Measurements from ENCODE around the gene CIDEA. TPM values are rescaled to one million over a fixed set of nuclear protein-coding genes. Genes with fewer than 3 reads are reported as not detected.
A peak's percentile ranks its signal among the peaks of the same experiment; 100 is the strongest.

CIDEA gene
- total RNA-seq, 4 donors from 2014 or later, result 17.5 to 72.2 (median 36.4) TPM

DNA sequence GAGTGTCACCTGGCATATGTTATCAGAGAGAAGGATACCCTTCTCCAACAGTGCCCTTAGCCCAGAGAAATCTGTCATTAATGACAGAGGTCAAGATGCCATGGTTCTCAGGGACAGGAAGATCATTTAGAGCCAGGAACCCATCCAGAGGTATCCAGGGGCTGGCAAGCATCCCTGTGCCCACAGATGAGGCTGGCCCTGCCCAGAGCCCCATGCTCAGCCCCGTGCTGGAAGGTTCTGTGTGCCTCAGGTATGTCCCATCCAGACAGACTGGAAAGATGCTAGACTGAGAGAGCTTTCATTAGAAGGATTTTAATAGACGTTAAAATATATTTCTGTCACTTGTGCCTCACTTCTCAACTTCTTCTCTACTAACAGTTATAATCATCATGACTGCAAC, 45.7 kb downstream of the CIDEA start:
- no peaks in the 10 kb centered on the region for H3K36me3 ChIP-seq
- no peak for TF ChIP-seq EP300 (IDR thresholded peaks at IDR 0.05)
- TF ChIP-seq POLR2AphosphoS5 (IDR thresholded peaks at IDR 0.05), result no peak
- TF ChIP-seq, protein P1, sequence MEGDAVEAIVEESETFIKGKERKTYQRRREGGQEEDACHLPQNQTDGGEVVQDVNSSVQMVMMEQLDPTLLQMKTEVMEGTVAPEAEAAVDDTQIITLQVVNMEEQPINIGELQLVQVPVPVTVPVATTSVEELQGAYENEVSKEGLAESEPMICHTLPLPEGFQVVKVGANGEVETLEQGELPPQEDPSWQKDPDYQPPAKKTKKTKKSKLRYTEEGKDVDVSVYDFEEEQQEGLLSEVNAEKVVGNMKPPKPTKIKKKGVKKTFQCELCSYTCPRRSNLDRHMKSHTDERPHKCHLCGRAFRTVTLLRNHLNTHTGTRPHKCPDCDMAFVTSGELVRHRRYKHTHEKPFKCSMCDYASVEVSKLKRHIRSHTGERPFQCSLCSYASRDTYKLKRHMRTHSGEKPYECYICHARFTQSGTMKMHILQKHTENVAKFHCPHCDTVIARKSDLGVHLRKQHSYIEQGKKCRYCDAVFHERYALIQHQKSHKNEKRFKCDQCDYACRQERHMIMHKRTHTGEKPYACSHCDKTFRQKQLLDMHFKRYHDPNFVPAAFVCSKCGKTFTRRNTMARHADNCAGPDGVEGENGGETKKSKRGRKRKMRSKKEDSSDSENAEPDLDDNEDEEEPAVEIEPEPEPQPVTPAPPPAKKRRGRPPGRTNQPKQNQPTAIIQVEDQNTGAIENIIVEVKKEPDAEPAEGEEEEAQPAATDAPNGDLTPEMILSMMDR (IDR thresholded peaks at IDR 0.05), result no peak
- TF ChIP-seq POLR2A (IDR thresholded peaks at IDR 0.05), result no peak
- no peaks in the 10 kb centered on the region for H3K9me3 ChIP-seq
- no peaks in the 10 kb centered on the region for H3K27me3 ChIP-seq
- WGBS, result 88% methylated on average over 2 of the region's 2 CpGs
- H3K27ac ChIP-seq, result no peak overlapping the region
- H3K4me1 ChIP-seq, result no peaks in the 10 kb centered on the region
- no peak overlapping the region for H3K4me3 ChIP-seq
- peak in 1 of 2 donors; percentile 16 for DNase-seq (ENCODE audit: low spot score in 2 of 2)

DNA sequence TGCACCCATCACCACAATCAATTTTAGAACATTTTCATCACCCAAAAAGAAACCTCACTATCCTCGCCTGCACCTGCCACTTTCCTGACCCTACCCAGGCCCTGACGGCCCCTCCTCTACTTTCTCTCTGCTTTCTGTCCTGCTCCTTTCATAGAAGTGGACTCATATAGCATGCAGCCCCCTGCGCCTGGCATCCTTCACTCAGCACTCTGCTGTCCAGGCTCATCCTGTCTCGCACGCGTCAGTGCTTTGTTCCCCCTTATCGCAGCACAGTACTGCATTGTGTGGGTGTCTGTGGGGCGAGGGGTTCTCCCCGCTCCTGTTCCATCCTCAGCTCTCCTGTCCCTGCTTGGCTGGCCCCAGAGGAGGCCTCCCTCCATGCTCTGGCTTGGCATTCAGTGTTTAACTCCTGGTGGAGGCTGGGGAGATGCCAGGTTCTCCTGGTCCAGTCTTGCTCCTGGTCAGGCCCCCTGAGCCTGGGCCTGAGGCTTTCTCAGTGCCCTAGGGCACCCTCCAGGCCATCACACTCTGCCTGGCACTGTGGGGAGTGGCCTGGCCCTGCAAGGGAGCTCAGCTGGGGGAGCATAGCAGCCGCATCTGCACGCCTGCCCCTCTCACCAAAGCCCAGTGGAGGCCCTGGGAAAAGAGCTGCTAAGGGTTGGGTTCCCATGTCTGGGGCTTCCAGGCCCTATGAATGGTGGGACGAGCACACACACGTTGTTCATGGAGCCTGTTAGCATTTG, 47.3 kb downstream of the CIDEA start:
- Histone ChIP-seq H3K27ac (no peak overlapping the region), H3K27me3 (no peaks in the 10 kb centered on the region), H3K9me3 (no peaks in the 10 kb centered on the region), H3K36me3 (no peaks in the 10 kb centered on the region), H3K4me1 (peaks cover 9% of the 10 kb centered on the region), H3K4me3 (no peak overlapping the region)
- peak; percentile 55 to 60 for DNase-seq (ENCODE audit: low spot score in 2 of 2)
- 83% methylated on average over 9 of the region's 13 CpGs for WGBS
- TF ChIP-seq POLR2AphosphoS5 (IDR thresholded peaks at IDR 0.05) (no peak), EP300 (IDR thresholded peaks at IDR 0.05) (no peak), POLR2A (IDR thresholded peaks at IDR 0.05) (no peak)
- TF ChIP-seq, protein P1 (IDR thresholded peaks at IDR 0.05), result no peak

GRCh38 chr18:12302391-12303147, 48.4 kb downstream of the CIDEA start:
- peak; percentile 48 to 62 for DNase-seq (ENCODE audit: low spot score in 2 of 2)
- peaks cover 18% of the 10 kb centered on the region for H3K4me1 ChIP-seq
- TF ChIP-seq POLR2A (IDR thresholded peaks at IDR 0.05), result no peak
- TF ChIP-seq EP300 (IDR thresholded peaks at IDR 0.05), result no peak
- TF ChIP-seq, protein P1 (IDR thresholded peaks at IDR 0.05), result no peak
- TF ChIP-seq POLR2AphosphoS5 (IDR thresholded peaks at IDR 0.05), result no peak
- H3K27me3 ChIP-seq, result no peaks in the 10 kb centered on the region
- no peak overlapping the region for H3K27ac ChIP-seq
- no peak overlapping the region for H3K4me3 ChIP-seq
- H3K9me3 ChIP-seq, result no peaks in the 10 kb centered on the region
- 74% methylated on average over 10 of the region's 14 CpGs for WGBS
- H3K36me3 ChIP-seq, result no peaks in the 10 kb centered on the region

GRCh38 chr18:12304351-12305210, 50.4 kb downstream of the CIDEA start:
- H3K4me1 ChIP-seq, result peaks cover 28% of the 10 kb centered on the region
- peak; percentile 54 to 72 for DNase-seq (ENCODE audit: low spot score in 2 of 2)
- no peak overlapping the region for H3K27ac ChIP-seq
- no peak overlapping the region for H3K4me3 ChIP-seq
- no peaks in the 10 kb centered on the region for H3K27me3 ChIP-seq
- H3K9me3 ChIP-seq, result no peaks in the 10 kb centered on the region
- TF ChIP-seq EP300 (IDR thresholded peaks at IDR 0.05), result no peak
- TF ChIP-seq POLR2AphosphoS5 (IDR thresholded peaks at IDR 0.05), result no peak
- no peak for TF ChIP-seq POLR2A (IDR thresholded peaks at IDR 0.05)
- TF ChIP-seq, protein P1 (IDR thresholded peaks at IDR 0.05), result no peak
- WGBS, result 75% methylated on average over 19 of the region's 19 CpGs
- H3K36me3 ChIP-seq, result no peaks in the 10 kb centered on the region
